Adipocyte (in vitro differentiated cells): ENCODE data around the gene ADAMTSL4.

Experiments used
- DNase-seq: peaks from one replicate; pipeline ENCODE4 v3.0.0-alpha.2; 2015; ENCODE audit warnings: low read depth
- H3K27me3 ChIP-seq: replicated peaks from 2 replicates; pipeline ENCODE4 v1.7.0; 2013; ENCODE audit warnings: mild to moderate bottlenecking, low read length, moderate library complexity; ENCODE audit not compliant: control insufficient read depth, insufficient read depth
- H3K36me3 ChIP-seq: 2 replicates; pipeline ENCODE4 v1.7.0; 2013; ENCODE audit warnings: low read length, mild to moderate bottlenecking, moderate library complexity; ENCODE audit not compliant: control insufficient read depth, insufficient read depth, severe bottlenecking
- H3K4me1 ChIP-seq: 2 replicates; pipeline ENCODE4 v1.7.0; 2013; ENCODE audit warnings: mild to moderate bottlenecking, low read length, moderate library complexity; ENCODE audit not compliant: control insufficient read depth, insufficient read depth
- H3K4me3 ChIP-seq: 2 replicates; pipeline ENCODE4 v1.7.0; 2013; ENCODE audit warnings: mild to moderate bottlenecking, low read length, moderate library complexity
- H3K9ac ChIP-seq: 2 replicates; pipeline ENCODE4 v1.7.0; 2013; ENCODE audit warnings: mild to moderate bottlenecking, low read length, moderate library complexity
- H3K9me3 ChIP-seq: 2 replicates; pipeline ENCODE4 v1.7.0; 2013; ENCODE audit warnings: mild to moderate bottlenecking, low read length, moderate library complexity; ENCODE audit not compliant: control insufficient read depth

The ADAMTSL4 gene

GRCh38 chr1:150574260-150575071 is 25.3 kb downstream of the ADAMTSL4 start:
- Histone ChIP-seq H3K4me1 (peaks cover 60% of the 10 kb centered on the region), H3K4me3 (peak overlapping the region; percentile 95), H3K9ac (peak overlapping the region; percentile 98), H3K27me3 (no peaks in the 10 kb centered on the region), H3K36me3 (peaks cover 66% of the 10 kb centered on the region), H3K9me3 (no peaks in the 10 kb centered on the region)
- DNase-seq = peak; percentile 40

GRCh38 chr1:150575072-150575489 is 25.9 kb downstream of the ADAMTSL4 start:
- no peaks in the 10 kb centered on the region for H3K9me3 ChIP-seq
- peak overlapping the region; percentile 95 for H3K4me3 ChIP-seq
- H3K36me3 ChIP-seq = peaks cover 66% of the 10 kb centered on the region

GRCh38 chr1:150575518-150576366 is 26.5 kb downstream of the ADAMTSL4 start:
- no peaks in the 10 kb centered on the region for H3K9me3 ChIP-seq
- H3K4me1 ChIP-seq = peaks cover 54% of the 10 kb centered on the region
- peak overlapping the region; percentile 95 for H3K4me3 ChIP-seq
- H3K27me3 ChIP-seq = no peaks in the 10 kb centered on the region
- peak; percentile 69 for DNase-seq
- H3K9ac ChIP-seq = peak overlapping the region; percentile 98
- peaks cover 66% of the 10 kb centered on the region for H3K36me3 ChIP-seq

More at GRCh38 chr1:150575072-150575489, 25.9 kb downstream of the ADAMTSL4 start:
- H3K4me1 ChIP-seq = peaks cover 57% of the 10 kb centered on the region
- no peaks in the 10 kb centered on the region for H3K27me3 ChIP-seq
- peak; percentile 41 for DNase-seq
- H3K9ac ChIP-seq = peak overlapping the region; percentile 98

- Histone ChIP-seq H3K4me3 (peak overlapping the region; percentile 95), H3K9me3 (no peaks in the 10 kb centered on the region), H3K36me3 (peaks cover 60% of the 10 kb centered on the region), H3K9ac (peak overlapping the region; percentile 98), H3K4me1 (peaks cover 48% of the 10 kb centered on the region), H3K27me3 (no peaks in the 10 kb centered on the region)
- DNase-seq = no peak
Observed at GRCh38 chr1:150576367-150576711, 27.1 kb downstream of the ADAMTSL4 start.

- peak overlapping the region; percentile 95 for H3K4me3 ChIP-seq
- H3K27me3 ChIP-seq = no peaks in the 10 kb centered on the region
- no peaks in the 10 kb centered on the region for H3K9me3 ChIP-seq
- peak overlapping the region; percentile 98 for H3K9ac ChIP-seq
- H3K36me3 ChIP-seq = peaks cover 54% of the 10 kb centered on the region
- peaks cover 43% of the 10 kb centered on the region for H3K4me1 ChIP-seq
- peak; percentile 35 for DNase-seq
Observed at GRCh38 chr1:150576794-150577556, 27.8 kb downstream of the ADAMTSL4 start.

GRCh38 chr1:150577557-150578271 is 28.5 kb downstream of the ADAMTSL4 start:
- Histone ChIP-seq H3K9me3 (no peaks in the 10 kb centered on the region), H3K27me3 (no peaks in the 10 kb centered on the region), H3K4me3 (peak overlapping the region; percentile 95), H3K36me3 (peaks cover 47% of the 10 kb centered on the region), H3K4me1 (peaks cover 37% of the 10 kb centered on the region), H3K9ac (peak overlapping the region; percentile 98)
- DNase-seq = peak; percentile 63

GRCh38 chr1:150578272-150579109 is 29.3 kb downstream of the ADAMTSL4 start:
- no peaks in the 10 kb centered on the region for H3K27me3 ChIP-seq
- peaks cover 39% of the 10 kb centered on the region for H3K36me3 ChIP-seq
- peak; percentile 90 for DNase-seq
- peak overlapping the region; percentile 98 for H3K9ac ChIP-seq
- H3K4me3 ChIP-seq = peak overlapping the region; percentile 95
- H3K9me3 ChIP-seq = no peaks in the 10 kb centered on the region
- H3K4me1 ChIP-seq = peaks cover 29% of the 10 kb centered on the region

GRCh38 chr1:150579110-150579944 is 30.1 kb downstream of the ADAMTSL4 start, which contains the start of gene MCL1:
TSS of gene MCL1 (minus strand) at chr1:150579610. CDS start at chr1:150579530, 80 bp downstream.
- peak within 1 kb of the TSS; percentile 95 for H3K4me3 ChIP-seq
- no peaks in the 10 kb centered on the region for H3K27me3 ChIP-seq
- peak within 1 kb of the TSS; percentile 98 for H3K9ac ChIP-seq
- H3K4me1 ChIP-seq = peaks cover 23% of the 10 kb centered on the region
- peaks cover 32% of the 10 kb centered on the region for H3K36me3 ChIP-seq
- peak; percentile 98 for DNase-seq
- H3K9me3 ChIP-seq = no peaks in the 10 kb centered on the region

- Histone ChIP-seq H3K4me1 (peaks cover 15% of the 10 kb centered on the region), H3K9ac (peak overlapping the region; percentile 95), H3K27me3 (no peaks in the 10 kb centered on the region), H3K4me3 (peak overlapping the region; percentile 88), H3K36me3 (peaks cover 24% of the 10 kb centered on the region), H3K9me3 (no peaks in the 10 kb centered on the region)
- DNase-seq = no peak
Observed at GRCh38 chr1:150579945-150580642, 30.9 kb downstream of the ADAMTSL4 start.
